ENCODE measurements around the gene RARA.
A peak's percentile ranks its signal among the peaks of the same experiment; 100 is the strongest.

The RARA gene

GRCh38 chr17:40333781-40334448 lies 24.9 kb downstream of the RARA start:
- no peaks in the 10 kb centered on the region for H3K27me3 ChIP-seq (ENCODE audit: control insufficient read depth in 5 of 5, insufficient read depth in 4 of 5, low read length in 5 of 5)
- H3K27ac ChIP-seq (ENCODE audit: low read depth, low read length): peak overlapping the region; percentile 70
- peaks cover 0 to 10% (median 2%) of the 10 kb centered on the region in 5 donors for H3K36me3 ChIP-seq (ENCODE audit: control insufficient read depth in 5 of 5, insufficient read depth in 5 of 5, low read length in 5 of 5)
- no peak overlapping the region for H3K4me3 ChIP-seq (ENCODE audit: low read depth in 1 of 5, low read length in 5 of 5)
- H3K9ac ChIP-seq (ENCODE audit: low read length in 5 of 5): no peak overlapping the region
- H3K4me1 ChIP-seq (ENCODE audit: control insufficient read depth in 5 of 5, insufficient read depth in 5 of 5, low read length in 5 of 5): peaks cover 33 to 82% (median 81%) of the 10 kb centered on the region in 5 donors
- H3K9me3 ChIP-seq (ENCODE audit: control insufficient read depth in 5 of 5, low read length in 5 of 5): no peaks in the 10 kb centered on the region

GRCh38 chr17:40335620-40336019 lies 26.6 kb downstream of the RARA start:
- no peaks in the 10 kb centered on the region for H3K9me3 ChIP-seq (ENCODE audit: control insufficient read depth in 5 of 5, low read length in 5 of 5)
- peaks cover 0 to 19% (median 2%) of the 10 kb centered on the region in 5 donors for H3K36me3 ChIP-seq (ENCODE audit: control insufficient read depth in 5 of 5, insufficient read depth in 5 of 5, low read length in 5 of 5)
- no peak overlapping the region for H3K4me3 ChIP-seq (ENCODE audit: low read depth in 1 of 5, low read length in 5 of 5)
- H3K4me1 ChIP-seq (ENCODE audit: control insufficient read depth in 5 of 5, insufficient read depth in 5 of 5, low read length in 5 of 5): peaks cover 26 to 82% (median 77%) of the 10 kb centered on the region in 5 donors
- H3K9ac ChIP-seq (ENCODE audit: low read length in 5 of 5): no peak overlapping the region
- no peaks in the 10 kb centered on the region for H3K27me3 ChIP-seq (ENCODE audit: control insufficient read depth in 5 of 5, insufficient read depth in 4 of 5, low read length in 5 of 5)
- peak overlapping the region; percentile 70 for H3K27ac ChIP-seq (ENCODE audit: low read depth, low read length)

- no peaks in the 10 kb centered on the region for H3K9me3 ChIP-seq (ENCODE audit: control insufficient read depth in 5 of 5, low read length in 5 of 5)
- H3K27me3 ChIP-seq (ENCODE audit: control insufficient read depth in 5 of 5, insufficient read depth in 4 of 5, low read length in 5 of 5): no peaks in the 10 kb centered on the region
- H3K4me3 ChIP-seq (ENCODE audit: low read depth in 1 of 5, low read length in 5 of 5): no peak overlapping the region
- peaks cover 0 to 9% (median 2%) of the 10 kb centered on the region in 5 donors for H3K36me3 ChIP-seq (ENCODE audit: control insufficient read depth in 5 of 5, insufficient read depth in 5 of 5, low read length in 5 of 5)
- peaks cover 17 to 79% (median 65%) of the 10 kb centered on the region in 5 donors for H3K4me1 ChIP-seq (ENCODE audit: control insufficient read depth in 5 of 5, insufficient read depth in 5 of 5, low read length in 5 of 5)
- no peak overlapping the region for H3K9ac ChIP-seq (ENCODE audit: low read length in 5 of 5)
- no peak overlapping the region for H3K27ac ChIP-seq (ENCODE audit: low read depth, low read length)
Measured at GRCh38 chr17:40337351-40337750, 28.4 kb downstream of the RARA start.

GRCh38 chr17:40338058-40338457 lies 29.1 kb downstream of the RARA start:
- peaks cover 0 to 9% (median 2%) of the 10 kb centered on the region in 5 donors for H3K36me3 ChIP-seq (ENCODE audit: control insufficient read depth in 5 of 5, insufficient read depth in 5 of 5, low read length in 5 of 5)
- H3K9me3 ChIP-seq (ENCODE audit: control insufficient read depth in 5 of 5, low read length in 5 of 5): no peaks in the 10 kb centered on the region
- no peak overlapping the region for H3K9ac ChIP-seq (ENCODE audit: low read length in 5 of 5)
- H3K4me3 ChIP-seq (ENCODE audit: low read depth in 1 of 5, low read length in 5 of 5): no peak overlapping the region
- H3K27ac ChIP-seq (ENCODE audit: low read depth, low read length): no peak overlapping the region
- peaks cover 13 to 80% (median 65%) of the 10 kb centered on the region in 5 donors for H3K4me1 ChIP-seq (ENCODE audit: control insufficient read depth in 5 of 5, insufficient read depth in 5 of 5, low read length in 5 of 5)
- no peaks in the 10 kb centered on the region for H3K27me3 ChIP-seq (ENCODE audit: control insufficient read depth in 5 of 5, insufficient read depth in 4 of 5, low read length in 5 of 5)

GRCh38 chr17:40338941-40339649 lies 30.1 kb downstream of the RARA start:
- H3K4me3 ChIP-seq (ENCODE audit: low read depth in 1 of 5, low read length in 5 of 5): no peak overlapping the region
- H3K27ac ChIP-seq (ENCODE audit: low read depth, low read length): no peak overlapping the region
- no peaks in the 10 kb centered on the region for H3K9me3 ChIP-seq (ENCODE audit: control insufficient read depth in 5 of 5, low read length in 5 of 5)
- H3K9ac ChIP-seq (ENCODE audit: low read length in 5 of 5): no peak overlapping the region
- H3K4me1 ChIP-seq (ENCODE audit: control insufficient read depth in 5 of 5, insufficient read depth in 5 of 5, low read length in 5 of 5): peaks cover 9 to 80% (median 65%) of the 10 kb centered on the region in 5 donors
- no peaks in the 10 kb centered on the region for H3K27me3 ChIP-seq (ENCODE audit: control insufficient read depth in 5 of 5, insufficient read depth in 4 of 5, low read length in 5 of 5)
- H3K36me3 ChIP-seq (ENCODE audit: control insufficient read depth in 5 of 5, insufficient read depth in 5 of 5, low read length in 5 of 5): peaks cover 0 to 9% (median 2%) of the 10 kb centered on the region in 5 donors

- Histone ChIP-seq H3K4me1 (ENCODE audit: control insufficient read depth in 5 of 5, insufficient read depth in 5 of 5, low read length in 5 of 5) (peaks cover 6 to 80% (median 64%) of the 10 kb centered on the region in 5 donors), H3K36me3 (ENCODE audit: control insufficient read depth in 5 of 5, insufficient read depth in 5 of 5, low read length in 5 of 5) (peaks cover 0 to 9% (median 2%) of the 10 kb centered on the region in 5 donors), H3K27me3 (ENCODE audit: control insufficient read depth in 5 of 5, insufficient read depth in 4 of 5, low read length in 5 of 5) (no peaks in the 10 kb centered on the region), H3K9ac (ENCODE audit: low read length in 5 of 5) (no peak overlapping the region), H3K9me3 (ENCODE audit: control insufficient read depth in 5 of 5, low read length in 5 of 5) (no peaks in the 10 kb centered on the region), H3K4me3 (ENCODE audit: low read depth in 1 of 5, low read length in 5 of 5) (no peak overlapping the region), H3K27ac (ENCODE audit: low read depth, low read length) (peak overlapping the region; percentile 87)
Measured at GRCh38 chr17:40340327-40340726, 31.3 kb downstream of the RARA start.

- peaks cover 0 to 9% (median 2%) of the 10 kb centered on the region in 5 donors for H3K36me3 ChIP-seq (ENCODE audit: control insufficient read depth in 5 of 5, insufficient read depth in 5 of 5, low read length in 5 of 5)
- H3K27ac ChIP-seq (ENCODE audit: low read depth, low read length): peak overlapping the region; percentile 87
- peak overlapping the region; percentile 84 to 91 (median 87) for H3K4me3 ChIP-seq (ENCODE audit: low read depth in 1 of 5, low read length in 5 of 5)
- peaks cover 8 to 81% (median 67%) of the 10 kb centered on the region in 5 donors for H3K4me1 ChIP-seq (ENCODE audit: control insufficient read depth in 5 of 5, insufficient read depth in 5 of 5, low read length in 5 of 5)
- H3K9ac ChIP-seq (ENCODE audit: low read length in 5 of 5): peak overlapping the region in 4 of 5 donors; percentile 71 to 80 (median 76)
- no peaks in the 10 kb centered on the region for H3K9me3 ChIP-seq (ENCODE audit: control insufficient read depth in 5 of 5, low read length in 5 of 5)
- no peaks in the 10 kb centered on the region for H3K27me3 ChIP-seq (ENCODE audit: control insufficient read depth in 5 of 5, insufficient read depth in 4 of 5, low read length in 5 of 5)
Measured at GRCh38 chr17:40340880-40341807, 32.2 kb downstream of the RARA start.

GRCh38 chr17:40341808-40342503 lies 33.0 kb downstream of the RARA start:
- Histone ChIP-seq H3K9ac (ENCODE audit: low read length in 5 of 5) (peak overlapping the region; percentile 77 to 93 (median 87)), H3K4me1 (ENCODE audit: control insufficient read depth in 5 of 5, insufficient read depth in 5 of 5, low read length in 5 of 5) (peaks cover 11 to 88% (median 75%) of the 10 kb centered on the region in 5 donors), H3K27ac (ENCODE audit: low read depth, low read length) (peak overlapping the region; percentile 87), H3K9me3 (ENCODE audit: control insufficient read depth in 5 of 5, low read length in 5 of 5) (no peaks in the 10 kb centered on the region), H3K36me3 (ENCODE audit: control insufficient read depth in 5 of 5, insufficient read depth in 5 of 5, low read length in 5 of 5) (peaks cover 0 to 9% (median 2%) of the 10 kb centered on the region in 5 donors), H3K4me3 (ENCODE audit: low read depth in 1 of 5, low read length in 5 of 5) (peak overlapping the region; percentile 84 to 91 (median 87)), H3K27me3 (ENCODE audit: control insufficient read depth in 5 of 5, insufficient read depth in 4 of 5, low read length in 5 of 5) (no peaks in the 10 kb centered on the region)

- peaks cover 0 to 9% (median under 1%) of the 10 kb centered on the region in 5 donors for H3K36me3 ChIP-seq (ENCODE audit: control insufficient read depth in 5 of 5, insufficient read depth in 5 of 5, low read length in 5 of 5)
- peak overlapping the region; percentile 77 to 93 (median 87) for H3K9ac ChIP-seq (ENCODE audit: low read length in 5 of 5)
- H3K27me3 ChIP-seq (ENCODE audit: control insufficient read depth in 5 of 5, insufficient read depth in 4 of 5, low read length in 5 of 5): no peaks in the 10 kb centered on the region
- H3K9me3 ChIP-seq (ENCODE audit: control insufficient read depth in 5 of 5, low read length in 5 of 5): no peaks in the 10 kb centered on the region
- H3K4me1 ChIP-seq (ENCODE audit: control insufficient read depth in 5 of 5, insufficient read depth in 5 of 5, low read length in 5 of 5): peaks cover 13 to 92% (median 80%) of the 10 kb centered on the region in 5 donors
- peak overlapping the region; percentile 84 to 91 (median 85) for H3K4me3 ChIP-seq (ENCODE audit: low read depth in 1 of 5, low read length in 5 of 5)
- H3K27ac ChIP-seq (ENCODE audit: low read depth, low read length): peak overlapping the region; percentile 87
Measured at GRCh38 chr17:40342504-40343218, 33.7 kb downstream of the RARA start.
